Measurements from ENCODE around the gene NFIA. TPM values are rescaled to one million over a fixed set of nuclear protein-coding genes. Genes with fewer than 3 reads are reported as not detected.

Gene NFIA
- total RNA-seq, 1 experiment from 2014 or later = 0.35 TPM

- Mint-ChIP-seq H3K4me1 (peaks cover 45 to 49% of the 10 kb centered on the region in 2 experiments), H3K4me3 (no peak overlapping the region), H3K36me3 (ENCODE audit: insufficient read depth in 1 of 3, low read depth in 3 of 3) (no peaks in the 10 kb centered on the region), H3K27me3 (ENCODE audit: low read depth) (no peaks in the 10 kb centered on the region), H3K27ac (no peak overlapping the region), H3K9me3 (no peaks in the 10 kb centered on the region; a peak in 1 of 5 replicates)
- DNase-seq = no peak
- Histone ChIP-seq H3K23ac (ENCODE audit: insufficient read length, low read depth, low read length) (no peak overlapping the region), H3K79me2 (ENCODE audit: insufficient read depth, low read length) (no peaks in the 10 kb centered on the region), H3K14ac (ENCODE audit: insufficient read depth, low read length) (no peak overlapping the region), H2AK5ac (ENCODE audit: insufficient read length, low read length) (no peak overlapping the region), H3K27ac (ENCODE audit: insufficient read length, low read depth, low read length) (no peak overlapping the region), H2BK120ac (ENCODE audit: low read depth, low read length, poor library complexity, severe bottlenecking) (no peak overlapping the region), H4K8ac (replicated peaks; ENCODE audit: insufficient read length, low read depth, low read length) (no peak overlapping the region), H3K79me1 (ENCODE audit: insufficient read depth, low read depth, low read length, poor library complexity, severe bottlenecking) (no peaks in the 10 kb centered on the region), H3K9me3 (ENCODE audit: control insufficient read depth, low read depth, low read length) (no peaks in the 10 kb centered on the region), H3K23me2 (ENCODE audit: insufficient read length, low read depth, low read length, poor library complexity, severe bottlenecking) (no peaks in the 10 kb centered on the region), H4K20me1 (ENCODE audit: control insufficient read depth, insufficient read depth, insufficient read length) (no peaks in the 10 kb centered on the region), H3K18ac (ENCODE audit: insufficient read length, low read depth, low read length) (peak overlapping the region; percentile 60), H4K5ac (ENCODE audit: insufficient read length, low read depth, low read length) (no peak overlapping the region), H3K27me3 (ENCODE audit: insufficient read depth, low read length) (no peaks in the 10 kb centered on the region), H3K4me2 (ENCODE audit: insufficient read depth, insufficient read length, low read length) (no peak overlapping the region), H2BK15ac (ENCODE audit: low read depth, low read length) (no peak overlapping the region), H2BK20ac (ENCODE audit: low read depth, low read length, poor library complexity, severe bottlenecking) (no peak overlapping the region), H3K9ac (ENCODE audit: extremely low read depth, insufficient read length, low read length) (no peak overlapping the region), H3K4ac (ENCODE audit: low read depth, low read length) (no peak overlapping the region), H2BK12ac (ENCODE audit: insufficient read length, low read depth, low read length) (no peak overlapping the region), H4K91ac (ENCODE audit: insufficient read length, low read depth, low read length) (no peak overlapping the region), H3K4me1 (ENCODE audit: insufficient read depth, low read length) (no peaks in the 10 kb centered on the region), H2AFZ (ENCODE audit: low read length) (no peak overlapping the region), H3K56ac (ENCODE audit: insufficient read length, low read depth, low read length) (no peak overlapping the region), H3T11ph (ENCODE audit: low read length) (no peak overlapping the region), H2BK5ac (ENCODE audit: insufficient read length, low read length) (no peak overlapping the region)
- no CpG with 5 or more reads among the region's 7 CpGs for WGBS (ENCODE audit: extremely low coverage, insufficient read length, low lambda C conversion rate)
- TF ChIP-seq CTCF (conservative IDR thresholded peaks at IDR 0.05) = no peak
These were observed 373.0 kb downstream of the NFIA start for GRCh38 chr1:61455400-61455799.

All from H9 (cell line).